Dendritic cell treated with granulocyte-macrophage colony-stimulating factor and Interleukin-4, amounts not matched to agents 40 ng/mL and 50 ng/mL, for 4 days (primary cell): Measurements from ENCODE around the gene PSME3.
"Not testable (repeated sequence)": the region's sequence is repeated elsewhere in the genome, so short reads cannot be mapped to it uniquely, and the experiment has no call there.

ENCODE experiments used
- H3K27ac Mint-ChIP-seq: one replicate; pipeline ENCODE4 v1.8.0; 2022; ENCODE audit warnings: mild to moderate bottlenecking, mixed read lengths
- H3K27me3 Mint-ChIP-seq: one replicate; pipeline ENCODE4 v1.8.0; 2022; ENCODE audit warnings: mild to moderate bottlenecking, mixed read lengths
- H3K36me3 Mint-ChIP-seq: one replicate; pipeline ENCODE4 v1.8.0; 2022; ENCODE audit warnings: low read depth, mixed read lengths
- H3K4me1 Mint-ChIP-seq: one replicate; pipeline ENCODE4 v1.8.0; 2022; ENCODE audit warnings: low read depth, mixed read lengths
- H3K4me3 Mint-ChIP-seq: one replicate; pipeline ENCODE4 v1.8.0; 2022; ENCODE audit warnings: mild to moderate bottlenecking, moderate library complexity, mixed read lengths
- H3K9me3 Mint-ChIP-seq: one replicate; pipeline ENCODE4 v1.8.0; 2022; ENCODE audit warnings: mixed read lengths
- intact Hi-C: fragments of 100-400 bp; cut with micrococcal nuclease; formaldehyde crosslinking; loops from one replicate; pipeline ENCODE4 v1.15.0; 2022

PSME3 gene

GRCh38 chr17:42849451-42850181, 16.4 kb downstream of the PSME3 start:
- H3K27ac Mint-ChIP-seq = no peak overlapping the region
- H3K27me3 Mint-ChIP-seq = peaks cover 6% of the 10 kb centered on the region

GRCh38 chr17:42850954-42851353, 17.8 kb downstream of the PSME3 start, which contains the start of gene AOC3:
TSS of gene AOC3 (plus strand) at chr17:42851199. CDS start at chr17:42851344, 145 bp downstream.
- peaks cover 32% of the 10 kb centered on the region for H3K4me1 Mint-ChIP-seq
- no peak within 1 kb of the TSS for H3K27ac Mint-ChIP-seq
- peaks cover 6% of the 10 kb centered on the region for H3K27me3 Mint-ChIP-seq
- H3K4me3 Mint-ChIP-seq = no peak within 1 kb of the TSS
- intact Hi-C loops = no loop called here
- peaks cover 2% of the 10 kb centered on the region for H3K36me3 Mint-ChIP-seq
- no peaks in the 10 kb centered on the region for H3K9me3 Mint-ChIP-seq

More at GRCh38 chr17:42849451-42850181, 16.4 kb downstream of the PSME3 start:
- Mint-ChIP-seq H3K4me1 (peaks cover 32% of the 10 kb centered on the region), H3K9me3 (no peaks in the 10 kb centered on the region), H3K4me3 (no peak overlapping the region), H3K36me3 (peaks cover 16% of the 10 kb centered on the region)
- intact Hi-C loops = loop anchor here (10.0 kb wide), 1 partner anchor 145 kb away; the partner anchor contains the start of gene RPL27

GRCh38 chr17:42851371-42852240, 18.4 kb downstream of the PSME3 start:
- H3K4me3 Mint-ChIP-seq, intact Hi-C loops, H3K27me3 Mint-ChIP-seq, H3K9me3 Mint-ChIP-seq, H3K27ac Mint-ChIP-seq, H3K36me3 Mint-ChIP-seq: not testable (repeated sequence)
- peaks cover 26% of the 10 kb centered on the region for H3K4me1 Mint-ChIP-seq

GRCh38 chr17:42852351-42852750, 19.2 kb downstream of the PSME3 start:
- peaks cover 19% of the 10 kb centered on the region for H3K4me1 Mint-ChIP-seq
- no peaks in the 10 kb centered on the region for H3K9me3 Mint-ChIP-seq
- no peak overlapping the region for H3K4me3 Mint-ChIP-seq
- peaks cover 6% of the 10 kb centered on the region for H3K27me3 Mint-ChIP-seq
- H3K36me3 Mint-ChIP-seq = no peaks in the 10 kb centered on the region
- no peak overlapping the region for H3K27ac Mint-ChIP-seq
- intact Hi-C loops = no loop called here

GRCh38 chr17:42853004-42853403, 19.8 kb downstream of the PSME3 start:
- Mint-ChIP-seq H3K9me3 (no peaks in the 10 kb centered on the region), H3K4me1 (peaks cover 18% of the 10 kb centered on the region), H3K36me3 (no peaks in the 10 kb centered on the region), H3K27me3 (peaks cover 6% of the 10 kb centered on the region), H3K27ac (no peak overlapping the region), H3K4me3 (no peak overlapping the region)
- intact Hi-C loops = no loop called here

GRCh38 chr17:42853597-42853967, 20.4 kb downstream of the PSME3 start:
- Mint-ChIP-seq H3K4me3 (no peak overlapping the region), H3K9me3 (no peaks in the 10 kb centered on the region), H3K27ac (no peak overlapping the region)

GRCh38 chr17:42853968-42854790, 21.0 kb downstream of the PSME3 start:
- intact Hi-C loops = no loop called here
- H3K4me3 Mint-ChIP-seq = no peak overlapping the region
- H3K9me3 Mint-ChIP-seq = no peaks in the 10 kb centered on the region
- peaks cover 8% of the 10 kb centered on the region for H3K27me3 Mint-ChIP-seq
- H3K36me3 Mint-ChIP-seq = no peaks in the 10 kb centered on the region
- no peak overlapping the region for H3K27ac Mint-ChIP-seq
- H3K4me1 Mint-ChIP-seq = peaks cover 18% of the 10 kb centered on the region

More at GRCh38 chr17:42853597-42853967, 20.4 kb downstream of the PSME3 start:
- Mint-ChIP-seq H3K27me3 (peaks cover 8% of the 10 kb centered on the region), H3K36me3 (no peaks in the 10 kb centered on the region), H3K4me1 (peaks cover 18% of the 10 kb centered on the region)
- intact Hi-C loops = no loop called here

- no peaks in the 10 kb centered on the region for H3K9me3 Mint-ChIP-seq
- H3K4me1 Mint-ChIP-seq = peaks cover 18% of the 10 kb centered on the region
- H3K36me3 Mint-ChIP-seq = no peaks in the 10 kb centered on the region
- no peak overlapping the region for H3K27ac Mint-ChIP-seq
- H3K27me3 Mint-ChIP-seq = peaks cover 6% of the 10 kb centered on the region
- intact Hi-C loops = no loop called here
- H3K4me3 Mint-ChIP-seq = no peak overlapping the region
Observed at GRCh38 chr17:42855048-42855596, 21.9 kb downstream of the PSME3 start.

GRCh38 chr17:42856093-42856492, 22.9 kb downstream of the PSME3 start:
- H3K4me3 Mint-ChIP-seq, intact Hi-C loops, H3K27ac Mint-ChIP-seq, H3K9me3 Mint-ChIP-seq, H3K36me3 Mint-ChIP-seq, H3K27me3 Mint-ChIP-seq: not testable (repeated sequence)
- peaks cover 18% of the 10 kb centered on the region for H3K4me1 Mint-ChIP-seq

- H3K27ac Mint-ChIP-seq, intact Hi-C loops, H3K36me3 Mint-ChIP-seq, H3K27me3 Mint-ChIP-seq, H3K4me3 Mint-ChIP-seq, H3K9me3 Mint-ChIP-seq: not testable (repeated sequence)
- peaks cover 18% of the 10 kb centered on the region for H3K4me1 Mint-ChIP-seq
Observed at GRCh38 chr17:42856516-42856915, 23.3 kb downstream of the PSME3 start.

GRCh38 chr17:42857389-42857788, 24.2 kb downstream of the PSME3 start:
- Mint-ChIP-seq H3K27ac (no peak overlapping the region), H3K4me1 (peaks cover 18% of the 10 kb centered on the region), H3K9me3 (no peaks in the 10 kb centered on the region), H3K4me3 (no peak overlapping the region), H3K27me3 (peaks cover 3% of the 10 kb centered on the region), H3K36me3 (no peaks in the 10 kb centered on the region)
- intact Hi-C loops = no loop called here

- H3K36me3 Mint-ChIP-seq = no peaks in the 10 kb centered on the region
- H3K27me3 Mint-ChIP-seq = peaks cover 7% of the 10 kb centered on the region
- H3K9me3 Mint-ChIP-seq = peaks cover 7% of the 10 kb centered on the region
- H3K4me3 Mint-ChIP-seq = no peak overlapping the region
- H3K4me1 Mint-ChIP-seq = no peaks in the 10 kb centered on the region
- H3K27ac Mint-ChIP-seq = no peak overlapping the region
- intact Hi-C loops = no loop called here
Observed at GRCh38 chr17:42865638-42866094, 32.5 kb downstream of the PSME3 start.

GRCh38 chr17:42866216-42866615, 33.0 kb downstream of the PSME3 start:
- Mint-ChIP-seq H3K4me3 (no peak overlapping the region), H3K36me3 (no peaks in the 10 kb centered on the region), H3K4me1 (no peaks in the 10 kb centered on the region), H3K27me3 (peaks cover 7% of the 10 kb centered on the region), H3K9me3 (peaks cover 9% of the 10 kb centered on the region), H3K27ac (no peak overlapping the region)
- intact Hi-C loops = no loop called here
